Middle frontal gyrus (tissue), 1 donor: ENCODE measurements around the gene RNASE4.
A peak's percentile ranks its signal among the peaks of the same experiment; 100 is the strongest.
"Not testable (repeated sequence)": the region's sequence is repeated elsewhere in the genome, so short reads cannot be mapped to it uniquely, and the experiment has no call there.

ENCODE experiments used
- DNase-seq: peaks from one replicate; pipeline ENCODE4 v3.0.0-alpha.2; 2015; ENCODE audit warnings: low spot score; ENCODE audit errors: extremely low spot score

Gene RNASE4

GRCh38 chr14:20683891-20684661 is at the start of gene RNASE4:
RNASE4 (plus strand) TSS chr14:20684560; CDS start chr14:20699372, 14,812 bp downstream.
- peak; percentile 70 for DNase-seq

GRCh38 chr14:20641591-20641990 is 42.8 kb upstream of the RNASE4 start, which contains the start of gene OR6S1:
OR6S1 (minus strand) TSS chr14:20641691; CDS start chr14:20641691, 0 bp downstream.
- no peak for DNase-seq

- no peak for DNase-seq
Observed at GRCh38 chr14:20642182-20642581, 42.2 kb upstream of the RNASE4 start.

- not testable (repeated sequence) for DNase-seq
Observed at GRCh38 chr14:20642755-20643154, 41.6 kb upstream of the RNASE4 start.

- DNase-seq, result no peak
Observed at GRCh38 chr14:20644520-20644919, 39.8 kb upstream of the RNASE4 start.

GRCh38 chr14:20645481-20645880 is 38.9 kb upstream of the RNASE4 start:
- DNase-seq, result no peak

- no peak for DNase-seq
Observed at GRCh38 chr14:20652996-20653975, 31.1 kb upstream of the RNASE4 start.

GRCh38 chr14:20655851-20656250 is 28.5 kb upstream of the RNASE4 start:
- no peak for DNase-seq

GRCh38 chr14:20656274-20656673 is 28.1 kb upstream of the RNASE4 start:
- DNase-seq, result no peak

GRCh38 chr14:20657216-20658211 is 26.8 kb upstream of the RNASE4 start:
- DNase-seq, result no peak

GRCh38 chr14:20658246-20658645 is 26.1 kb upstream of the RNASE4 start:
- no peak for DNase-seq

GRCh38 chr14:20659336-20659735 is 25.0 kb upstream of the RNASE4 start:
- no peak for DNase-seq

- no peak for DNase-seq
Observed at GRCh38 chr14:20659813-20660395, 24.5 kb upstream of the RNASE4 start.

GRCh38 chr14:20661197-20661596 is 23.2 kb upstream of the RNASE4 start:
- DNase-seq, result no peak

GRCh38 chr14:20662968-20663732 is 21.2 kb upstream of the RNASE4 start:
- no peak for DNase-seq

- DNase-seq, result not testable (repeated sequence)
Observed at GRCh38 chr14:20666400-20666961, 17.9 kb upstream of the RNASE4 start.

- no peak for DNase-seq
Observed at GRCh38 chr14:20667957-20668356, 16.4 kb upstream of the RNASE4 start.

GRCh38 chr14:20668969-20669368 is 15.4 kb upstream of the RNASE4 start:
- DNase-seq, result no peak

- no peak for DNase-seq
Observed at GRCh38 chr14:20671597-20672283, 12.6 kb upstream of the RNASE4 start.
